GM19239 (cell line): ENCODE results near the gene RIN3.
A peak's percentile ranks its signal among the peaks of the same experiment; 100 is the strongest.

ENCODE experiments used
- DNase-seq: peaks from one replicate; pipeline ENCODE4 v3.0.0; 2011; ENCODE audit warnings: low spot score; ENCODE audit not compliant: insufficient read length
- FAIRE-seq: peaks from 2 replicates; lab custom pipeline; 2011; peaks lifted over from hg19 to GRCh38; lab: Jason Lieb, UNC

Gene RIN3

GRCh38 chr14:92655419-92656201, 142.0 kb downstream of the RIN3 start:
- FAIRE-seq (peak; percentile 18), DNase-seq (no peak)

DNA sequence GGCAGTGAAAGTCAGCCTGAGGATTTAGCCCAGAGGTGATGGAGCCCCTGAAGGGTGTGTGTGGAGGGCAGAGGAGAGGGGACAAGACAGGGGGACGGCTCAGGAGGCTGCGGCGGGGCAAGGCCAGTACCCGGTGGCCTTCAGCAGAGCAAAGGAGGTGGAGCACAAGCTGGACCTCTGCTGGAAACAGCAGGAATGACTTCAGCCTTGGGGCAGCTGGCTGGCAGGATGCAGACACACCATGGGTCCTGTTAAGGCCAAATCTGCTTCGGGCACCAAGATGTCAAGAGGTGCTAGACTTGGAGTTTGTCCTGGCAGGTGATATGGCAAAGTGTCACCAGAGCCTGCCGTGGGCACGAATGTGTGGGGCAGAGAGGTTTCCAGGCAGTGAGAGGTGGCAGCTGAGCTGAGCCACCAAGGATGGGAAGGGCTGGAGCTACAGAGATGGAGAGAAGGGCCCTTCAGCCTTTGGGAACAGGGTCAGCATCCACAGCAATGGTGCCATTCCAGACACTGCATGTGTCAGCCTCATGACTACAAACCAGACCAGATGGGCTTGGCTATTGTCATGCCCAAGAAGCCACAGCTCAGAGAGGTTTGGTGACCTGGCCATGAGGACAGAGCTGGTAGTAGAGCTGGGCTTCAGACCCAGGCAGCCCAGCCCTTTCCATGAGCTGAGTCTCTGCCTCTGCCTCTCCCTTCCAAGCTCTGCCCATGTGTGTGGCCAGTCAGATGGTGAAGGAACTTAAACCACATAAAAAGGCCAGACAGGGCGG, 142.9 kb downstream of the RIN3 start:
- no peak for DNase-seq
- peak; percentile 74 for FAIRE-seq

GRCh38 chr14:92657457-92658142, 144.0 kb downstream of the RIN3 start:
- DNase-seq, result no peak
- peak; percentile 39 for FAIRE-seq

GRCh38 chr14:92658160-92658559, 144.6 kb downstream of the RIN3 start:
- DNase-seq (no peak), FAIRE-seq (peak; percentile 28)

DNA sequence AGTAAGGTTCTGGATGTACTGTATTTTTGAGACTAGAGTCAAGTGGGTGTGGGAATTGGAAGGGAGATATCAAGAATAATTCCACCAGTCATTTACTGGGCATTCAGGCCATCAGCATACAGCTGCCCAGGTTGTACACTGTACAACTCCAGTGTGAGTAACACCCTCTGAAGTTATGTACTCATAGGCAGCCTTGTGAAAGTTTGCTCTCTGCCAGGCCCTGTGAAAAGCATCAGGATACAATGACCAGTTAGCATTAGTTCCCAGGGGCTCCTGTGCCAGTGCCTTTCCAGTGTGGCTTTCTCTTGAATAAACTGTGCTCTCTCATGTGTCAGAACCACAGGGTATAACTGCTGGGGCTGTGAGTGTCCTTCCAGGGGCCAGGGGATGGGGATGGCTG, 145.1 kb downstream of the RIN3 start:
- no peak for FAIRE-seq
- no peak for DNase-seq

GRCh38 chr14:92659765-92660561, 146.4 kb downstream of the RIN3 start:
- DNase-seq, result no peak
- peak; percentile 65 for FAIRE-seq

DNA sequence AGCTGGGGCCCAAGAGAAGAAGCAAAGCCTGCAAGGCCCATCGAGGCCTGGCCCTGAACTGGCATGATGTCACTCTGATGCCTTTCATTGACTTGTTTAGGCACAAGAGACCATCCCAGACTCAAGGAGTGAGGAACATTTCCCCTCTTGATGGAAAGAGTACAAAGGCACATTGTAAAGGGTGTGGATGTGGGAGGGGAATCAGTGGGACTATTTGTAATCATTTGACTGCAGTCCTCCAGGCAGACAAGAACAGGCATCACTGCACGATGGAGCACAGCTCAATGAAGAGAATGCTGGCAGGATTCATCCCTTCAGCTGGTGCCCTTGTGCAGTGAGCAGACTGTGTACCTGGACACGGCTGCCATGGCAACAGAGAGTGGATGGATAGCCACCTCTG, 147.0 kb downstream of the RIN3 start:
- FAIRE-seq, result no peak

GRCh38 chr14:92663049-92663448, 149.5 kb downstream of the RIN3 start:
- no peak for FAIRE-seq
- DNase-seq, result no peak

More for the DNA sequence above, 147.0 kb downstream of the RIN3 start:
- DNase-seq, result no peak

DNA sequence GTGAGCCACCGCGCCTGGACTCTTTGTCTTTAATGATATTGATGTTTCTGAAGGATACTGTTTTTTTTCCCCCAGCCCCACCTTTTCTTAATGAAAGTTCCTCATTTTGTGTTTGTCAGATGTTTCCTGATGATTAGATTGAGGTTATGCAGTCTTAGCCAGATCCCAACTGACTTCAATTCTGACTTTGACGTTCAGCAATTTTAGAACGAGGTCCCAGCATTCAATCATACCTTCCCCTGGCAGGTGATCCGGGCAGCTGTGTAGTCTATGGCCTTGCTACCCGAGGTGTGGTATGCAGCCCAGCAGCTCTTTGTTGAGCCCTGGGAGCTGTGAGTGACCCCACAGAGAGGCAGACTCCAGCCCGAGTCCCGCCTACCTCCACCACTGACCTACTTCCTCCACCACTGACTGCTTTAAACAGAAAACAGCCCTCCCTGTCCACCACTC, 152.1 kb downstream of the RIN3 start:
- FAIRE-seq, result peak; percentile 51

DNA sequence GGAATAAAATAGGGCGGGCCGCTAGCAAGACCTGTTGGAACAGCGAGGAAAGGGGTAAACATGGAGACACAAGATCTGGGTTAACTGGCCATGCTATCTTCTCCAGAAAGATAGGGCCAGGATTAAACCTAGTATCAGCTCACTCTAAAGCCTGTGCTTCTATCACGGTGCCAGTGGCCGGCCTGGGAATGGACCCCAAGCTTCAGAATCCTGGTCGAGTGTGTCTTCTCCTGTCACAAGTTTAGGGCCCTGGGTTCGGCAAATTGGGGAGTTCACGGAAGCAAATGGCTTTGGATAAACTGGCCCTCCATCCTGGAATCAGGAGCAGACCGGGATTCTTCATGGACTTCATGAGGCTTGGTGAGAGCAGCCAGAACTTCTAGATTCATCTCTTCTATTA, 152.7 kb downstream of the RIN3 start:
- FAIRE-seq, result peak; percentile 8
- no peak for DNase-seq

More for the DNA sequence above, 152.1 kb downstream of the RIN3 start:
- DNase-seq, result no peak

DNA sequence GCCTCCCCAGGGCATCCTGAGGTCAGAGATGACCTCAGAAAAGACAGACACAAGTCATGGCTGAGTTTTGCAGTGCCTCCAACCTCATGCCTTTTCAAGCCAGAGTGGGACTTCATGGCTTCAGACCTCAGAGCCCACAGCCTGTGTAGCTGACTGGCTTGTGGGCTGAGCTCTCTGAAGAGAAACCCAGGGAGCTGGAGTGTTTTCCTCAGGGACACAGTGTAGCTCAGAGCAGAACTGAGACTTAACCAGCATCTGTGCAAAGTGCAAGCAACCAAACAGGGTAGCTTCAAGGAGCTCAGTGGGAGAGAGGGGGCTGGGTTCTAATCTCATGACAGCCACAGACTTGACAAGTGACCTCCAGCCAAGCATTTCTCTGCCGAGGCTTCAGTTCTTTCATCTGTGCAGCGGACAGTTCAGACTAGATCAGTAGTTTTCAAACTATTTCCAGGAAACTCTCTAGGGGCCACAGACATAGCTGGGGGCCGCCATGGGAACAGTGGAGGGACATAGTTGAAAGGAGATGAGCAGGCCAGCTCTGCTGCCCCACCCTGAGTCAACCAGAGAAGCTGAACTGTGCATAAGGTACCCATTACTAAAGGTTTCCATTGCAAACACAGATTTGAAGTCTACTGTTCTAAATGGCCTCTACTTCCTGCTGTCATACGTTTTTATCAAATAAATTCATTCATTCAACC, 154.8 kb downstream of the RIN3 start:
- DNase-seq, result no peak
- peak; percentile 69 for FAIRE-seq

GRCh38 chr14:92670160-92670559, 156.6 kb downstream of the RIN3 start:
- FAIRE-seq, result peak; percentile 93
- peak; percentile 60 for DNase-seq

DNA sequence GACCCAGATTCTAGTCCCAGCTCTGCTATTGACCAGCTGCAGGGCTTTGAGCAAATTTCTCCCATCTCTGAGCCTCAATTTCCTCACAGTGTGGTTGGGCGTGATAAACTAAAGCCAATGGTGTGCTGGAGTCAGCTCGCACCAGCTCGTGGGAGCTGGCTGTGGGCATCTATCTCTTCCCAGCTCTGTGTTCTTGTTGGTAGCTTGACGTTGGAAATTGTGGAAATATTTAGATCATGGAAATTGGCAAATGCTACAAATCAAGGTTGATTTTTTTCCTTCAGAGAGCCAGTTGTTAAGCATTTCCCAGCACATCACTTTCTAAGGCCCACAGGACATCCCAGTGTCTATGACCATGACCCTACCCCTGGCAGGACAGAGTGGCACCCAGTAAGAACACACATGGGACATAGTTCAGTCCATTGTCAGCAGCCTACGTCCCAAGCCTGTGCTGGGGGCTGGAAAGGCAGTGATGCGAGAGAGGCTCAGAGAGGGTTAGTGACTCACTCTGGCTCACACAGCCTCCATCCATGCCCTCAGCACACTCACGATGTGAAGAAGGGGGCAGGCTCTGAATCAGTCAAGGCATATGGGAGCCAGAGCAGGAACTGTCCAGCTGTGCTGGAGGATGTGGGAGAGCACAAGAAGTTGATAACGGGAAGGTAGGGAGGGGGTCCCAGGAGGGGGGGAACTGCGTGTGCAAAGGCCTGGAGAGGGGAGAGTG, 157.2 kb downstream of the RIN3 start:
- FAIRE-seq (peak; percentile 28), DNase-seq (no peak)

GRCh38 chr14:92673601-92674150, 160.1 kb downstream of the RIN3 start:
- FAIRE-seq (no peak), DNase-seq (no peak)

GRCh38 chr14:92675421-92675820, 161.8 kb downstream of the RIN3 start:
- no peak for DNase-seq
- peak; percentile 89 for FAIRE-seq

GRCh38 chr14:92675976-92676375, 162.4 kb downstream of the RIN3 start:
- DNase-seq (no peak), FAIRE-seq (peak; percentile 89)

DNA sequence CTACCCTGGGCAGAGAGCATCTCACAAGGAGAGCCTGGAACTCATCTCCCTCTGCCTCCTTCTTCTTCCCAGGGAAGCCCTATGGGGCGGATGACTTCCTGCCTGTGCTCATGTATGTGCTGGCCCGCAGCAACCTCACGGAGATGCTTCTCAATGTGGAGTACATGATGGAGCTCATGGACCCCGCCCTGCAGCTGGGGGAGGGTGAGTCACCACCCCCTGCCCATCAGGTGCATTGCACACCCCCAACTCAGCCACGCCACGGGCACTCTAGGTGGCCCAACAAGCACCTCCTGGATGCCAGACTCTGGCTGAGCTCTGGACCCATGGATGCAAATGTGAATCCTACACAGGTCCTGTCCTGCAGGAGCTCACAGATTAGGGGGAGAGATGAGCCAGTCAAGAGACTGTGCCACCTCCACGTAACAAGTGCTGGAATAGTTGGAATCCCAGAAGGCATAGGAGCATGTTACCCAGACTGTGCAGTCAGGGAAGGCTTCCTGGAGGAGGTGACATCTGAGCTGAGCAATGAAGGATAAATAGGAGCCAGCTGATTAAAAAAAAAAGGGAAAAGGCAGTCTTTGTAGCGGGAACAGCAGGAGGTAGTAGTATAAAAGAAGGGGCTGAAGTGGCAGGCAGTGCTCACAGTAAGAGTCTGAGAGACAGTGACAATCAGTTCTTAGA, 163.0 kb downstream of the RIN3 start:
- no peak for DNase-seq
- FAIRE-seq, result no peak
